Astrocyte (in vitro differentiated cells and primary cell): Measurements from ENCODE around the gene UBE2E2.

Experiments
- CTCF ChIP-seq: IDR thresholded peaks from 2 replicates; pipeline ENCODE4 v1.5.1; 2011; ENCODE audit warnings: low read depth, mild to moderate bottlenecking, inconsistent platforms, low read length, moderate library complexity; ENCODE audit not compliant: insufficient read depth
- EZH2 ChIP-seq: IDR thresholded peaks from 2 replicates; pipeline ENCODE4 v1.6.1; 2012; ENCODE audit warnings: mild to moderate bottlenecking, low read length, inconsistent platforms; ENCODE audit not compliant: insufficient read depth

GRCh38 chr3:23153436-23153835 is 49.7 kb upstream of the UBE2E2 start:
- no peak for TF ChIP-seq CTCF
- TF ChIP-seq EZH2: no peak
